GM21619 (cell line): ENCODE data around the gene C1orf94.

Experiments
- ATAC-seq: cut with Tn5 transposase; IDR thresholded peaks from one replicate; pipeline ENCODE4 v1.9.1; 2021; ENCODE audit not compliant: unreplicated experiment

Gene C1orf94

GRCh38 chr1:34237151-34237815 is 60.6 kb downstream of the C1orf94 start:
- no peak for ATAC-seq

GRCh38 chr1:34245967-34246366 is 69.3 kb downstream of the C1orf94 start:
- ATAC-seq, result no peak

- ATAC-seq, result no peak
Observed at GRCh38 chr1:34250342-34250741, 73.6 kb downstream of the C1orf94 start.

GRCh38 chr1:34262023-34262853 is 85.5 kb downstream of the C1orf94 start:
- no peak for ATAC-seq

GRCh38 chr1:34262921-34263320 is 86.2 kb downstream of the C1orf94 start:
- no peak for ATAC-seq

- ATAC-seq, result no peak
Observed at GRCh38 chr1:34263406-34263805, 86.7 kb downstream of the C1orf94 start.

- ATAC-seq, result no peak
Observed at GRCh38 chr1:34265396-34265795, 88.7 kb downstream of the C1orf94 start.

GRCh38 chr1:34266127-34266951 is 89.6 kb downstream of the C1orf94 start:
- no peak for ATAC-seq

GRCh38 chr1:34267326-34267725 is 90.6 kb downstream of the C1orf94 start:
- no peak for ATAC-seq

- no peak for ATAC-seq
Observed at GRCh38 chr1:34268311-34268954, 91.7 kb downstream of the C1orf94 start.
